ENCODE results near the gene R3HDM1.
A peak's percentile ranks its signal among the peaks of the same experiment; 100 is the strongest.

R3HDM1 gene

GRCh38 chr2:135741043-135741394 is 209.7 kb downstream of the R3HDM1 start:
- H3K4me3 ChIP-seq (ENCODE audit: low read depth, low read length) = no peak overlapping the region
- no peak for TF ChIP-seq CTCF (IDR thresholded peaks at IDR 0.05; ENCODE audit: low read depth, low read length, missing control alignments)
- no peak for DNase-seq (ENCODE audit: low read depth)
- in situ Hi-C loops (cut with HindIII; ENCODE audit: low sequenced_read_pairs) = no loop called here

- peak within 1 kb of the TSS; percentile 64 for H3K4me3 ChIP-seq (ENCODE audit: low read depth, low read length)
- TF ChIP-seq CTCF (IDR thresholded peaks at IDR 0.05; ENCODE audit: low read depth, low read length, missing control alignments) = peak; percentile 59
- peak; percentile 97 for DNase-seq (ENCODE audit: low read depth)
- in situ Hi-C loops (cut with HindIII; ENCODE audit: low sequenced_read_pairs) = no loop called here
These were observed 210.4 kb downstream of the R3HDM1 start, which contains the start of gene UBXN4 for GRCh38 chr2:135741395-135742324. UBXN4 (plus strand) TSS chr2:135741855; CDS start chr2:135741930, 75 bp downstream.

- no peak for TF ChIP-seq CTCF (IDR thresholded peaks at IDR 0.05; ENCODE audit: low read depth, low read length, missing control alignments)
- peak; percentile 37 for DNase-seq (ENCODE audit: low read depth)
- H3K4me3 ChIP-seq (ENCODE audit: low read depth, low read length) = peak overlapping the region; percentile 64
- in situ Hi-C loops (cut with HindIII; ENCODE audit: low sequenced_read_pairs) = no loop called here
These were observed 211.1 kb downstream of the R3HDM1 start for GRCh38 chr2:135742325-135742757.

GRCh38 chr2:135743860-135744259 is 212.6 kb downstream of the R3HDM1 start:
- no peak for DNase-seq (ENCODE audit: low read depth)
- peak overlapping the region; percentile 64 for H3K4me3 ChIP-seq (ENCODE audit: low read depth, low read length)
- in situ Hi-C loops (cut with HindIII; ENCODE audit: low sequenced_read_pairs) = no loop called here

GRCh38 chr2:135744760-135745314 is 213.6 kb downstream of the R3HDM1 start:
- DNase-seq (ENCODE audit: low read depth) = no peak
- no peak overlapping the region for H3K4me3 ChIP-seq (ENCODE audit: low read depth, low read length)
- TF ChIP-seq CTCF (IDR thresholded peaks at IDR 0.05; ENCODE audit: low read depth, low read length, missing control alignments) = no peak
- in situ Hi-C loops (cut with HindIII; ENCODE audit: low sequenced_read_pairs) = no loop called here

More at GRCh38 chr2:135743860-135744259, 212.6 kb downstream of the R3HDM1 start:
- no peak for TF ChIP-seq CTCF (IDR thresholded peaks at IDR 0.05; ENCODE audit: low read depth, low read length, missing control alignments)

- in situ Hi-C loops (cut with HindIII; ENCODE audit: low sequenced_read_pairs) = no loop called here
- H3K4me3 ChIP-seq (ENCODE audit: low read depth, low read length) = no peak overlapping the region
- no peak for TF ChIP-seq CTCF (IDR thresholded peaks at IDR 0.05; ENCODE audit: low read depth, low read length, missing control alignments)
- peak; percentile 34 for DNase-seq (ENCODE audit: low read depth)
These were observed 214.3 kb downstream of the R3HDM1 start for GRCh38 chr2:135745545-135745944.

All from astrocyte of the cerebellum (primary cell).